Mucosa of stomach (tissue), 1 donor: Measurements from ENCODE around the gene CAMTA1.

Source experiments
- H3K27me3 ChIP-seq: one replicate; pipeline ENCODE4 v1.7.0; 2013; ENCODE audit warnings: mild to moderate bottlenecking, low read length; ENCODE audit not compliant: control insufficient read depth, insufficient read depth
- H3K36me3 ChIP-seq: one replicate; pipeline ENCODE4 v1.7.0; 2013; ENCODE audit warnings: low read length; ENCODE audit not compliant: control insufficient read depth, insufficient read depth
- H3K4me1 ChIP-seq: one replicate; pipeline ENCODE4 v1.7.0; 2013; ENCODE audit warnings: mild to moderate bottlenecking, low read length; ENCODE audit not compliant: control insufficient read depth, insufficient read depth
- H3K4me3 ChIP-seq: one replicate; pipeline ENCODE4 v1.7.0; 2013; ENCODE audit warnings: low read length
- H3K9ac ChIP-seq: one replicate; pipeline ENCODE4 v1.7.0; 2013; ENCODE audit warnings: mild to moderate bottlenecking, low read length, moderate library complexity
- H3K9me3 ChIP-seq: one replicate; pipeline ENCODE4 v1.7.0; 2013; ENCODE audit warnings: mild to moderate bottlenecking, low read length, moderate library complexity; ENCODE audit not compliant: control insufficient read depth
- donor health status: Pancreatic carcinoma.

The CAMTA1 gene

GRCh38 chr1:7268983-7269382, 483.7 kb downstream of the CAMTA1 start:
- Histone ChIP-seq H3K9ac (no peak overlapping the region), H3K27me3 (no peaks in the 10 kb centered on the region), H3K36me3 (no peaks in the 10 kb centered on the region), H3K4me3 (no peak overlapping the region), H3K4me1 (peaks cover 33% of the 10 kb centered on the region), H3K9me3 (no peaks in the 10 kb centered on the region)

DNA sequence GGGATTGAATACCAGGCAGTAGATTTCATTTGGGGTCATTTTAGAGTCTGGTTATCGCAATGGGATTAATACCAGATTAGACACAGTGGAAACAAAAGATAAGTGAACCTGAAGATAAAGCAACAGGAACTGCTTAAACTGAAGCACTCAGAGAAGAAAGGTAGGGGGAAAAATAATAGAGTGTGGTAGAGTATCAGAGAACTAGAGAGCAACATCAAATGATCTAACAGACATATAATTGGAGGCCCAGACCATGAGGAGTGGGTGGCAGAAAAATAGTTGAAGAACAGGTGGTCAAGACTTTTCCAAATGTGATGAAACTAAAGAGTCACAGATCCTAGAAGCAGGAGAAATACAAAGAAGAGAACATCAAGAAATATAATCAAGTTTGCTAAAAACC, 484.3 kb downstream of the CAMTA1 start:
- no peaks in the 10 kb centered on the region for H3K27me3 ChIP-seq
- H3K4me1 ChIP-seq = peaks cover 30% of the 10 kb centered on the region
- no peaks in the 10 kb centered on the region for H3K9me3 ChIP-seq
- no peak overlapping the region for H3K9ac ChIP-seq
- H3K4me3 ChIP-seq = no peak overlapping the region
- no peaks in the 10 kb centered on the region for H3K36me3 ChIP-seq

GRCh38 chr1:7274256-7274655, 489.0 kb downstream of the CAMTA1 start:
- Histone ChIP-seq H3K4me3 (no peak overlapping the region), H3K36me3 (no peaks in the 10 kb centered on the region), H3K9ac (no peak overlapping the region), H3K4me1 (peaks cover 11% of the 10 kb centered on the region), H3K9me3 (no peaks in the 10 kb centered on the region), H3K27me3 (no peaks in the 10 kb centered on the region)

- Histone ChIP-seq H3K4me1 (peaks cover 25% of the 10 kb centered on the region), H3K9me3 (no peaks in the 10 kb centered on the region), H3K9ac (no peak overlapping the region), H3K4me3 (no peak overlapping the region), H3K36me3 (no peaks in the 10 kb centered on the region), H3K27me3 (no peaks in the 10 kb centered on the region)
Observed at GRCh38 chr1:7278045-7278444, 492.8 kb downstream of the CAMTA1 start.

DNA sequence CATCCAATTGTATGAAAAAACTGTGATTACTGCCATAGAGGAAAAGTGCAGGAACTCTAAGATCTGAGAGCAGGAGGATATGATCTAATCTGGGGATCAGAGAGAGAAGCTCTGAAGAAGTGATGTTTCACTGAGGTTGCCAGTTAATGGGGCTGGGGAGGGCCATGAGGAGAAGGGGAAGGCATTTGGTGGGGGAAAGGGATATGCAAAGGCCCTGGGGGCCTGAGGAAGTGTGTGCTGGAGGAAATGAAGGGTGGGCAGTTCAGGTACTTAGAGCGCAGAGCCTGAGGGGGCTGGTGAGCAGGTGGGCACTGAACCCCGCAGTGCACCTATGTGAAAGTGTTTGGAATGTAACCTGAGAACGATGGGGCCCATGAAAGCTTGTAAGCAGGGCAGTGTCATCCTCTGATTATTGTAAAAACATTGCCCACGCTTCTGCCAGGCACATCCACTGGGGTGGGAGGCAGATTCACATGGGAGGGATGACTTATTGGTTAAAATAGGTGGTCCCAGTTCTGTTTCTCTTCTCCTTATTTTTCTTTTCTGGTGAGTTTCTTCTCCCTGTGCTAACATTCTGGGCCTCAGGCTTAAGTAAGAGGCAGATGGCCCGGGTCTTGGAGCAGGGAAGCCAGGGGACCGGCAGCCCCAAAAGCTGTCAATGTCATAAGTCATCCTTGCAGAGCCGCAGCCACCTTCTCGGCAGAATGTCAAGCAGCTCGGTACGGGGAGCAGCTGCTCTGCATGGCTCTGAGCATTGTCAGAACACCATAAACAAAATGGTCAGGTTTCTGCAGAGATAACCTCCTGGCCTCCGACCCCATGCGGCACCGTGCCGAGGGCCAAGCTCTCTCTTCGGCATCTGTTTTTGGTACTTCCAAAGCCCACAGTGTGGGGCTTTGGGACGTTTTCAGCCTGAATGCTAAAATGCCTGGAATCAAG, 493.8 kb downstream of the CAMTA1 start:
- H3K9me3 ChIP-seq = no peaks in the 10 kb centered on the region
- no peaks in the 10 kb centered on the region for H3K36me3 ChIP-seq
- peaks cover 25% of the 10 kb centered on the region for H3K4me1 ChIP-seq
- no peak overlapping the region for H3K9ac ChIP-seq
- H3K4me3 ChIP-seq = no peak overlapping the region
- no peaks in the 10 kb centered on the region for H3K27me3 ChIP-seq

- no peak overlapping the region for H3K9ac ChIP-seq
- no peak overlapping the region for H3K4me3 ChIP-seq
- H3K9me3 ChIP-seq = no peaks in the 10 kb centered on the region
- no peaks in the 10 kb centered on the region for H3K36me3 ChIP-seq
- peaks cover 25% of the 10 kb centered on the region for H3K4me1 ChIP-seq
- no peaks in the 10 kb centered on the region for H3K27me3 ChIP-seq
Observed at GRCh38 chr1:7279769-7280168, 494.5 kb downstream of the CAMTA1 start.

GRCh38 chr1:7280347-7280960, 495.2 kb downstream of the CAMTA1 start:
- peaks cover 25% of the 10 kb centered on the region for H3K4me1 ChIP-seq
- no peak overlapping the region for H3K4me3 ChIP-seq
- H3K36me3 ChIP-seq = no peaks in the 10 kb centered on the region
- H3K9me3 ChIP-seq = no peaks in the 10 kb centered on the region
- H3K27me3 ChIP-seq = no peaks in the 10 kb centered on the region
- H3K9ac ChIP-seq = no peak overlapping the region

GRCh38 chr1:7281821-7282220, 496.6 kb downstream of the CAMTA1 start:
- peaks cover 25% of the 10 kb centered on the region for H3K4me1 ChIP-seq
- H3K9ac ChIP-seq = no peak overlapping the region
- H3K4me3 ChIP-seq = no peak overlapping the region
- no peaks in the 10 kb centered on the region for H3K9me3 ChIP-seq
- no peaks in the 10 kb centered on the region for H3K36me3 ChIP-seq
- no peaks in the 10 kb centered on the region for H3K27me3 ChIP-seq

- no peaks in the 10 kb centered on the region for H3K36me3 ChIP-seq
- no peak overlapping the region for H3K9ac ChIP-seq
- no peaks in the 10 kb centered on the region for H3K9me3 ChIP-seq
- H3K27me3 ChIP-seq = no peaks in the 10 kb centered on the region
- no peak overlapping the region for H3K4me3 ChIP-seq
- H3K4me1 ChIP-seq = peaks cover 15% of the 10 kb centered on the region
Observed at GRCh38 chr1:7284839-7285435, 499.7 kb downstream of the CAMTA1 start.

DNA sequence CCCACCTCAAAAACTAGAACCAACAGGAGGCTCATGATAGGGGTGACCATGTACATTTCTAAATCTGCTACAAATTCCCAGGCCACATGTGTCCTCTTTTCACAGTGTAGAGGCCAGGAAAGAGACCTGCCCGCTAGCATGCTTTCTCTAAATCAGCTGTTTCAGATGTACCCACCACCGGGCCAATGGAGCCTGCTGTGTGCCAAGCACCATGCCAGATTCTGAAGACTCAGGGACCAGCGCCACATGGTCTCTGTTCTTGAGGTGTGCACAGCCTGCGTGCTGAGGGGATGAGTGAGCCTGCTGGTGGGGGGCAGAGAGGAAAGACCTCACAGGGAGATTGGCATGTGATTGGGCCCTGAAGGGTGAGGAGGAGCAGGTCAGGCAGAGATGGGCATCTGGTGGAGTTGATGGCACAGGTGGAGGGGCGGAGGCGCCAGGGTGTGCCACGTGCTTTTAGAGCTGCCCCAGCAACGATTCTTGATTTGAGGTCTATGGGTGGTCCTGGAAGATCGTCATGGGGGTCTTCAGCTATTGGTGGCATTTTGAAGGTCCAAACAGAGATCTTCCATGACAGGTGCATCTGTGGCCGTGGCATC, 500.7 kb downstream of the CAMTA1 start:
- Histone ChIP-seq H3K27me3 (no peaks in the 10 kb centered on the region), H3K9ac (no peak overlapping the region), H3K36me3 (no peaks in the 10 kb centered on the region), H3K4me1 (peaks cover 12% of the 10 kb centered on the region), H3K9me3 (no peaks in the 10 kb centered on the region), H3K4me3 (no peak overlapping the region)

DNA sequence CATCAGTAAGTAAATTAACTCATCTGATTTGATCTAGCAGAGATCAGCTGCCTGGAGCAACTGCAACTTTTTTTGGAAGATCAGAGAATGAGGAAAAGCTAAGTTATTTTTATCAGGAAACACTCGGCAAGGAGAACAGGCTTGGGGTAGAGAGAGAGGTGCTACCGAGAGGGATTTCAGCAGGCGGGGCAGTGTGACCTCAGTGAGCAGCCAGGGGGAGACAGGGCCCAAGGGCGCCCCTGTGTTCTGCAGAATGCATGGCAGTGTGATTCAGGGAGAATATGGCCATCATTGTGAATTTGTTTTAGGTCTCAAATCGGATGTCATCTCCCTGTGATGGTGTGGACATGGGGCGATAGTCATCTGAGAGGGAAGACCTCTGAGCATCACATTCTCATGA, 501.8 kb downstream of the CAMTA1 start:
- Histone ChIP-seq H3K4me1 (peaks cover 12% of the 10 kb centered on the region), H3K27me3 (no peaks in the 10 kb centered on the region), H3K36me3 (no peaks in the 10 kb centered on the region), H3K9ac (no peak overlapping the region), H3K4me3 (no peak overlapping the region), H3K9me3 (no peaks in the 10 kb centered on the region)

GRCh38 chr1:7288992-7289391, 503.7 kb downstream of the CAMTA1 start:
- Histone ChIP-seq H3K4me3 (no peak overlapping the region), H3K9ac (no peak overlapping the region), H3K4me1 (peaks cover 7% of the 10 kb centered on the region), H3K36me3 (no peaks in the 10 kb centered on the region), H3K27me3 (no peaks in the 10 kb centered on the region), H3K9me3 (no peaks in the 10 kb centered on the region)
